Measurements from ENCODE around the gene NNT. TPM values are rescaled to one million over a fixed set of nuclear protein-coding genes. Genes with fewer than 3 reads are reported as not detected.

Gene NNT
- total and polyA plus RNA-seq, 2 of the 13 experiments (the other 11 are each of a cell fraction or from before 2014, with no cell fraction given) = 21.1 to 58.0 TPM

DNA sequence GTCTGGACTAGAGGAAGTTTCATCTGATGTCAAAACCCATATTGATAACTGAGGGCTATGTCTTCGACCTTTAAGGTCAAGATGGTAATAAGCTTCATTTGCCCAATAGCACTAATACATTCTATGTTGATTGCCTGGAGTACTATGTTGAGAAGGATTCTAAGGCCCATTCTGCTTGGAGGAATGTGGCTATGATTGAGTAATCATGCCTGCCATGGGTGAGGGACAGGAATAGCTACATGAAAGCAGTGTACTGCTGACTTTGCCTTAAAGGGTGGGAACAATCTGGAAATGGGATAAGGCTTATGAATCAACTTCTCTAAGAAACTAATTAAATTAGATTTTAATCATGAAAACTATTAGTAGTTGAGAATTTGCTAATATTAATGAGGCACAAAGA lies 13.6 kb downstream of the NNT start:
- Histone ChIP-seq H2AFZ (ENCODE audit: low read length) (no peak overlapping the region), H3K79me2 (ENCODE audit: insufficient read depth, low read length) (no peaks in the 10 kb centered on the region), H3K9me3 (ENCODE audit: low read length) (no peaks in the 10 kb centered on the region), H4K20me1 (ENCODE audit: insufficient read depth, low read length) (no peaks in the 10 kb centered on the region), H3K4me3 (replicated peaks in 1 of 3; ENCODE audit: insufficient read depth in 1 of 3, low read depth in 2 of 3, low read length in 3 of 3) (no peak overlapping the region), H3K27ac (ENCODE audit: extremely low read length, insufficient read depth, low read length) (no peak overlapping the region), H3K4me1 (ENCODE audit: insufficient read depth, low read length) (peaks cover 11% of the 10 kb centered on the region), H3K36me3 (replicated peaks in 1 of 2; ENCODE audit: control insufficient read depth in 1 of 2, insufficient read depth in 2 of 2, low read length in 2 of 2) (peaks cover 4 to 14% of the 10 kb centered on the region in 2 experiments; a peak in 3 of 5 replicates), H3K27me3 (ENCODE audit: control insufficient read depth in 1 of 2, insufficient read depth in 2 of 2, low read length in 2 of 2) (no peaks in the 10 kb centered on the region), H3K4me2 (ENCODE audit: low read depth, low read length) (no peak overlapping the region), H3K9ac (ENCODE audit: insufficient read depth, low read depth, low read length) (no peak overlapping the region)
- intact Hi-C loops (cut with micrococcal nuclease; ENCODE audit: unreplicated experiment) = no loop called here
- FAIRE-seq (no peak), DNase-seq (ENCODE audit: low spot score) (no peak), ATAC-seq (peak; percentile 58)
- WGBS (ENCODE audit: low lambda C conversion rate) = 96% methylated on average over 1 of the region's 1 CpG
- TF ChIP-seq SNRNP70 (IDR thresholded peaks at IDR 0.05; ENCODE audit: low read depth, low read length) = no peak
- TF ChIP-seq CEBPG (CRISPR knock-in tag; IDR thresholded peaks at IDR 0.05) = peak; percentile 65
- TF ChIP-seq ZNF317 (CRISPR knock-in tag; IDR thresholded peaks at IDR 0.05) = peak; percentile 78
- TF ChIP-seq ZSCAN12 (CRISPR knock-in tag; IDR thresholded peaks at IDR 0.05) = no peak
- no peak for TF ChIP-seq RBM22 (optimal IDR thresholded peaks at IDR 0.05; ENCODE audit: low read length)
- TF ChIP-seq, protein P1, sequence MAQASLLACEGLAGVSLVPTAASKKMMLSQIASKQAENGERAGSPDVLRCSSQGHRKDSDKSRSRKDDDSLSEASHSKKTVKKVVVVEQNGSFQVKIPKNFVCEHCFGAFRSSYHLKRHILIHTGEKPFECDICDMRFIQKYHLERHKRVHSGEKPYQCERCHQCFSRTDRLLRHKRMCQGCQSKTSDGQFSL (CRISPR knock-in tag; IDR thresholded peaks at IDR 0.05) = no peak
- TF ChIP-seq CEBPB (IDR thresholded peaks at IDR 0.05; ENCODE audit: borderline replicate concordance, low read depth, low read length) = peak; percentile 57; the same call in 1 of the 2 replicates
- TF ChIP-seq ZNF713 (CRISPR knock-in tag; IDR thresholded peaks at IDR 0.05) = no peak
- in situ Hi-C loops (cut with HindIII; ENCODE audit: extremely low pct_ligation_motif_present, low pct_unique_long_range_greater_than_20kb) = no loop called here
- POLR2A ChIA-PET = no interaction called here
- no TSS peak for BruUV-seq (replicated peaks)
- CTCF ChIA-PET (ENCODE audit: low intra/inter-chr PET ratio, low total read pairs) = no interaction called here

DNA sequence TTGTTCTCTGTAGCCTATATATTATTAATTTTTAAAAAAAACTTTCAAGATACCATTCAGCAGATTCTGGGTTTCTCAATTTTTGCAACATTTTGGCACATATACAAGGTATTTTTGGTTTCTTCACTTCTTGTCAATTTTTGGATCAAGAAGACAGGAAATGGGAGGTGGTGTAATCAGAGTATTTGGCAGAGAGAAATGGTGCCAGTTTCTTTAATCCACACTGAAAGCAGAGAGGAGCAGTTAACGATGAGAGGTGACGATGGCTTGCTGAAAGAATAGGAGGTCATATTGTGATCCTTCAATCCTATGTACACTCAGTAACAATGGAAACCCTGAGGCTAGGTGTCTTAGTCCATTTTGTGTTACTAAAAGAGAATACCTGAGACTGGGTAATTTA lies 16.4 kb downstream of the NNT start:
- ATAC-seq (no peak), FAIRE-seq (no peak), DNase-seq (ENCODE audit: low spot score) (no peak)
- intact Hi-C loops (cut with micrococcal nuclease; ENCODE audit: unreplicated experiment) (no loop called here), in situ Hi-C loops (cut with HindIII; ENCODE audit: extremely low pct_ligation_motif_present, low pct_unique_long_range_greater_than_20kb) (no loop called here)
- no peak for TF ChIP-seq CC2D1A (CRISPR knock-in tag; IDR thresholded peaks at IDR 0.05)
- TF ChIP-seq SMARCE1 (IDR thresholded peaks at IDR 0.05; ENCODE audit: borderline replicate concordance) = no peak
- TF ChIP-seq DMAP1 (CRISPR knock-in tag; IDR thresholded peaks at IDR 0.05) = no peak
- TF ChIP-seq ZFP82 (CRISPR knock-in tag; IDR thresholded peaks at IDR 0.05; ENCODE audit: borderline replicate concordance) = no peak
- no peak for TF ChIP-seq XRCC5 (optimal IDR thresholded peaks at IDR 0.05; ENCODE audit: low read length)
- TF ChIP-seq ZNF552 (CRISPR knock-in tag; IDR thresholded peaks at IDR 0.05; ENCODE audit: borderline replicate concordance) = no peak
- TF ChIP-seq ZBTB7B (CRISPR knock-in tag; IDR thresholded peaks at IDR 0.05) = no peak
- TF ChIP-seq, protein P2, sequence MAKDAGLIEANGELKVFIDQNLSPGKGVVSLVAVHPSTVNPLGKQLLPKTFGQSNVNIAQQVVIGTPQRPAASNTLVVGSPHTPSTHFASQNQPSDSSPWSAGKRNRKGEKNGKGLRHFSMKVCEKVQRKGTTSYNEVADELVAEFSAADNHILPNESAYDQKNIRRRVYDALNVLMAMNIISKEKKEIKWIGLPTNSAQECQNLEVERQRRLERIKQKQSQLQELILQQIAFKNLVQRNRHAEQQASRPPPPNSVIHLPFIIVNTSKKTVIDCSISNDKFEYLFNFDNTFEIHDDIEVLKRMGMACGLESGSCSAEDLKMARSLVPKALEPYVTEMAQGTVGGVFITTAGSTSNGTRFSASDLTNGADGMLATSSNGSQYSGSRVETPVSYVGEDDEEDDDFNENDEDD (CRISPR knock-in tag; IDR thresholded peaks at IDR 0.05; ENCODE audit: borderline replicate concordance) = no peak
- TF ChIP-seq, protein P3, sequence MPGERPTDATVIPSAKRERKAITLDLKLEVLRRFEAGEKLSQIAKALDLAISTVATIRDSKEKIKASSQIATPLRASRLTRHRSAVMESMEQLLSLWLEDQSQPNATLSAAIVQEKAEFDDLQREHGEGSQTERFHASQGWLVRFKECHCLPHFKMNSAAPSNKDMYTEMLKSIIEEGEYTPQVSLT (CRISPR knock-in tag; IDR thresholded peaks at IDR 0.05; ENCODE audit: borderline replicate concordance, low read depth) = no peak
- no TSS peak for BruUV-seq (replicated peaks)
- H3K4me3 ChIP-seq (replicated peaks in 1 of 3; ENCODE audit: insufficient read depth in 1 of 3, low read depth in 2 of 3, low read length in 3 of 3) = no peak overlapping the region
- H3K36me3 ChIP-seq (replicated peaks in 1 of 2; ENCODE audit: control insufficient read depth in 1 of 2, insufficient read depth in 2 of 2, low read length in 2 of 2) = peaks cover 0 to 3% of the 10 kb centered on the region in 2 experiments; a peak in 2 of 5 replicates
- no peak overlapping the region for H3K4me2 ChIP-seq (ENCODE audit: low read depth, low read length)
- H3K9me3 ChIP-seq (ENCODE audit: low read length) = no peaks in the 10 kb centered on the region
- H3K79me2 ChIP-seq (ENCODE audit: insufficient read depth, low read length) = no peaks in the 10 kb centered on the region
- no peak overlapping the region for H2AFZ ChIP-seq (ENCODE audit: low read length)
- no peaks in the 10 kb centered on the region for H4K20me1 ChIP-seq (ENCODE audit: insufficient read depth, low read length)
- CTCF ChIA-PET (ENCODE audit: low intra/inter-chr PET ratio, low total read pairs) = no interaction called here
- H3K9ac ChIP-seq (ENCODE audit: insufficient read depth, low read depth, low read length) = no peak overlapping the region
- WGBS (ENCODE audit: low lambda C conversion rate) = 91% methylated on average over 2 of the region's 2 CpGs
- POLR2A ChIA-PET = no interaction called here
- no peaks in the 10 kb centered on the region for H3K27me3 ChIP-seq (ENCODE audit: control insufficient read depth in 1 of 2, insufficient read depth in 2 of 2, low read length in 2 of 2)
- H3K27ac ChIP-seq (ENCODE audit: extremely low read length, insufficient read depth, low read length) = no peak overlapping the region
- peaks cover 11% of the 10 kb centered on the region for H3K4me1 ChIP-seq (ENCODE audit: insufficient read depth, low read length)

Measured in HepG2 (cell line).